Vagina (tissue), 2 donors: Measurements from ENCODE around the gene TPGS1.

ENCODE experiments used
- POLR2A ChIP-seq, 2 donors: fragments of 450-650 bp; IDR thresholded peaks; one replicate each; pipeline ENCODE4 v1.6.1; 2017; ENCODE audit warnings: antibody characterized with exemption in 2 of 2, mild to moderate bottlenecking in 2 of 2, moderate library complexity in 2 of 2
- TF ChIP-seq, protein P1 (sequence below), 3 experiments: fragments of 450-650 bp in 2 of 3; fragments of 200-600 bp in 1 of 3; sonication (generic) in 1 of 3; IDR thresholded peaks; one replicate each; pipeline ENCODE4 v1.5.1; 2017 to 2019; ENCODE audit warnings: antibody characterized with exemption in 3 of 3, mild to moderate bottlenecking in 2 of 3, moderate library complexity in 2 of 3

DNA sequence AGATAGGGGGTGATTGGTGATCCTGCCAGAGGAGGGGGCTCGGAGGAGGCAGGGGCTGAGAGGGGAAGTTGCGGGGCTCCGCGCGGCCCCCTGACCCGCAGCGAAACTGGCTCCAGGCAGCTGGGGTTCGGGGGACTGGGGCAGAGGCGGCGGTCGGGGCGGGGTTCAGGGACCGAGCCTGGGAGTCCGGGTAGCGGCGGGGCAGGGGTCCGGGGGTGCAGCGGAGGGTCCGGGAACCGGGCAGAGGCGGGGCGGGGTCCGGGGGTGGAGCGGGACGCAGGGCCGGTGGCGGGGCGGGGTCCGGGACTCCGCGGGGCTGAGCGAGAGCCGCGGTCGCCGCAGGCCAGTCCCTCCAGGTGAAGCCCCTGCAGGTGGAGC is 9.8 kb upstream of the TPGS1 start:
- TF ChIP-seq, protein P1, sequence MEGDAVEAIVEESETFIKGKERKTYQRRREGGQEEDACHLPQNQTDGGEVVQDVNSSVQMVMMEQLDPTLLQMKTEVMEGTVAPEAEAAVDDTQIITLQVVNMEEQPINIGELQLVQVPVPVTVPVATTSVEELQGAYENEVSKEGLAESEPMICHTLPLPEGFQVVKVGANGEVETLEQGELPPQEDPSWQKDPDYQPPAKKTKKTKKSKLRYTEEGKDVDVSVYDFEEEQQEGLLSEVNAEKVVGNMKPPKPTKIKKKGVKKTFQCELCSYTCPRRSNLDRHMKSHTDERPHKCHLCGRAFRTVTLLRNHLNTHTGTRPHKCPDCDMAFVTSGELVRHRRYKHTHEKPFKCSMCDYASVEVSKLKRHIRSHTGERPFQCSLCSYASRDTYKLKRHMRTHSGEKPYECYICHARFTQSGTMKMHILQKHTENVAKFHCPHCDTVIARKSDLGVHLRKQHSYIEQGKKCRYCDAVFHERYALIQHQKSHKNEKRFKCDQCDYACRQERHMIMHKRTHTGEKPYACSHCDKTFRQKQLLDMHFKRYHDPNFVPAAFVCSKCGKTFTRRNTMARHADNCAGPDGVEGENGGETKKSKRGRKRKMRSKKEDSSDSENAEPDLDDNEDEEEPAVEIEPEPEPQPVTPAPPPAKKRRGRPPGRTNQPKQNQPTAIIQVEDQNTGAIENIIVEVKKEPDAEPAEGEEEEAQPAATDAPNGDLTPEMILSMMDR (IDR thresholded peaks at IDR 0.05), result no peak
- no peak for TF ChIP-seq POLR2A (IDR thresholded peaks at IDR 0.05)
